ENCODE data around the gene NME7.
A peak's percentile ranks its signal among the peaks of the same experiment; 100 is the strongest.

The NME7 gene

GRCh38 chr1:169367686-169368405 is at the start of gene NME7, which contains the start of gene BLZF1 (continued):
- TF ChIP-seq ZNF677 (tag by site-specific recombination; IDR thresholded peaks at IDR 0.05) (no peak), ZNF202 (tag by site-specific recombination; IDR thresholded peaks at IDR 0.05; ENCODE audit: borderline replicate concordance) (no peak), HOXC10 (CRISPR knock-in tag; IDR thresholded peaks at IDR 0.05) (no peak), ZNF610 (tag by site-specific recombination; IDR thresholded peaks at IDR 0.05; ENCODE audit: borderline replicate concordance) (no peak), ZNF670 (tag by site-specific recombination; IDR thresholded peaks at IDR 0.05; ENCODE audit: low read depth) (no peak), ZIC2 (tag by site-specific recombination; IDR thresholded peaks at IDR 0.05) (no peak), ZNF449 (tag by site-specific recombination; IDR thresholded peaks at IDR 0.05) (peak; percentile 97), MZF1 (tag by site-specific recombination; IDR thresholded peaks at IDR 0.05; ENCODE audit: borderline replicate concordance) (no peak), ZNF768 (tag by site-specific recombination; IDR thresholded peaks at IDR 0.05) (no peak), ZNF221 (tag by site-specific recombination; IDR thresholded peaks at IDR 0.05; ENCODE audit: borderline replicate concordance) (no peak), ZNF16 (tag by site-specific recombination; IDR thresholded peaks at IDR 0.05; ENCODE audit: low read depth) (no peak), ZNF10 (tag by site-specific recombination; IDR thresholded peaks at IDR 0.05) (no peak), ZNF596 (tag by site-specific recombination; IDR thresholded peaks at IDR 0.05) (peak; percentile 34; the same call in 1 of the 2 replicates), KLF9 (tag by site-specific recombination; IDR thresholded peaks at IDR 0.05; ENCODE audit: low read depth) (peak; percentile 88), ZNF324 (tag by site-specific recombination; IDR thresholded peaks at IDR 0.05) (peak; percentile 31; the same call in 1 of the 2 replicates), TCF7L2 (IDR thresholded peaks at IDR 0.05; ENCODE audit: borderline replicate concordance, low read depth, low read length) (no peak), ZNF394 (tag by site-specific recombination; IDR thresholded peaks at IDR 0.05; ENCODE audit: borderline replicate concordance) (peak; percentile 63; the same call in 1 of the 2 replicates), ZBTB49 (tag by site-specific recombination; IDR thresholded peaks at IDR 0.05; ENCODE audit: low read depth) (no peak), ZNF335 (tag by site-specific recombination; conservative IDR thresholded peaks at IDR 0.05) (peak; percentile 73), SP3 (tag by site-specific recombination; IDR thresholded peaks at IDR 0.05) (peak; percentile 87), ZNF2 (tag by site-specific recombination; IDR thresholded peaks at IDR 0.05) (peak; percentile 73), ZNF521 (tag by site-specific recombination; IDR thresholded peaks at IDR 0.05) (no peak)
- TF ChIP-seq, protein P1, sequence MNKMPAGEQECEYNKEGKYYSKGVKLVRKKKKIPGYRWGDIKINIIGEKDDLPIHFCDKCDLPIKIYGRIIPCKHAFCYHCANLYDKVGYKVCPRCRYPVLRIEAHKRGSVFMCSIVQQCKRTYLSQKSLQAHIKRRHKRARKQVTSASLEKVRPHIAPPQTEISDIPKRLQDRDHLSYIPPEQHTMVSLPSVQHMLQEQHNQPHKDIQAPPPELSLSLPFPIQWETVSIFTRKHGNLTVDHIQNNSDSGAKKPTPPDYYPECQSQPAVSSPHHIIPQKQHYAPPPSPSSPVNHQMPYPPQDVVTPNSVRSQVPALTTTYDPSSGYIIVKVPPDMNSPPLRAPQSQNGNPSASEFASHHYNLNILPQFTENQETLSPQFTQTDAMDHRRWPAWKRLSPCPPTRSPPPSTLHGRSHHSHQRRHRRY (tag by site-specific recombination; IDR thresholded peaks at IDR 0.05): no peak
- TF ChIP-seq, protein P2, sequence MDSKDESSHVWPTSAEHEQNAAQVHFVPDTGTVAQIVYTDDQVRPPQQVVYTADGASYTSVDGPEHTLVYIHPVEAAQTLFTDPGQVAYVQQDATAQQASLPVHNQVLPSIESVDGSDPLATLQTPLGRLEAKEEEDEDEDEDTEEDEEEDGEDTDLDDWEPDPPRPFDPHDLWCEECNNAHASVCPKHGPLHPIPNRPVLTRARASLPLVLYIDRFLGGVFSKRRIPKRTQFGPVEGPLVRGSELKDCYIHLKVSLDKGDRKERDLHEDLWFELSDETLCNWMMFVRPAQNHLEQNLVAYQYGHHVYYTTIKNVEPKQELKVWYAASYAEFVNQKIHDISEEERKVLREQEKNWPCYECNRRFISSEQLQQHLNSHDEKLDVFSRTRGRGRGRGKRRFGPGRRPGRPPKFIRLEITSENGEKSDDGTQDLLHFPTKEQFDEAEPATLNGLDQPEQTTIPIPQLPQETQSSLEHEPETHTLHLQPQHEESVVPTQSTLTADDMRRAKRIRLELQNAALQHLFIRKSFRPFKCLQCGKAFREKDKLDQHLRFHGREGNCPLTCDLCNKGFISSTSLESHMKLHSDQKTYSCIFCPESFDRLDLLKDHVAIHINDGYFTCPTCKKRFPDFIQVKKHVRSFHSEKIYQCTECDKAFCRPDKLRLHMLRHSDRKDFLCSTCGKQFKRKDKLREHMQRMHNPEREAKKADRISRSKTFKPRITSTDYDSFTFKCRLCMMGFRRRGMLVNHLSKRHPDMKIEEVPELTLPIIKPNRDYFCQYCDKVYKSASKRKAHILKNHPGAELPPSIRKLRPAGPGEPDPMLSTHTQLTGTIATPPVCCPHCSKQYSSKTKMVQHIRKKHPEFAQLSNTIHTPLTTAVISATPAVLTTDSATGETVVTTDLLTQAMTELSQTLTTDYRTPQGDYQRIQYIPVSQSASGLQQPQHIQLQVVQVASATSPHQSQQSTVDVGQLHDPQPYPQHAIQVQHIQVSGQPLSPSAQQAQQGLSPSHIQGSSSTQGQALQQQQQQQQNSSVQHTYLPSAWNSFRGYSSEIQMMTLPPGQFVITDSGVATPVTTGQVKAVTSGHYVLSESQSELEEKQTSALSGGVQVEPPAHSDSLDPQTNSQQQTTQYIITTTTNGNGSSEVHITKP (tag by site-specific recombination; IDR thresholded peaks at IDR 0.05): no peak; the same call in 1 of the 2 replicates
- TF ChIP-seq, protein P3, sequence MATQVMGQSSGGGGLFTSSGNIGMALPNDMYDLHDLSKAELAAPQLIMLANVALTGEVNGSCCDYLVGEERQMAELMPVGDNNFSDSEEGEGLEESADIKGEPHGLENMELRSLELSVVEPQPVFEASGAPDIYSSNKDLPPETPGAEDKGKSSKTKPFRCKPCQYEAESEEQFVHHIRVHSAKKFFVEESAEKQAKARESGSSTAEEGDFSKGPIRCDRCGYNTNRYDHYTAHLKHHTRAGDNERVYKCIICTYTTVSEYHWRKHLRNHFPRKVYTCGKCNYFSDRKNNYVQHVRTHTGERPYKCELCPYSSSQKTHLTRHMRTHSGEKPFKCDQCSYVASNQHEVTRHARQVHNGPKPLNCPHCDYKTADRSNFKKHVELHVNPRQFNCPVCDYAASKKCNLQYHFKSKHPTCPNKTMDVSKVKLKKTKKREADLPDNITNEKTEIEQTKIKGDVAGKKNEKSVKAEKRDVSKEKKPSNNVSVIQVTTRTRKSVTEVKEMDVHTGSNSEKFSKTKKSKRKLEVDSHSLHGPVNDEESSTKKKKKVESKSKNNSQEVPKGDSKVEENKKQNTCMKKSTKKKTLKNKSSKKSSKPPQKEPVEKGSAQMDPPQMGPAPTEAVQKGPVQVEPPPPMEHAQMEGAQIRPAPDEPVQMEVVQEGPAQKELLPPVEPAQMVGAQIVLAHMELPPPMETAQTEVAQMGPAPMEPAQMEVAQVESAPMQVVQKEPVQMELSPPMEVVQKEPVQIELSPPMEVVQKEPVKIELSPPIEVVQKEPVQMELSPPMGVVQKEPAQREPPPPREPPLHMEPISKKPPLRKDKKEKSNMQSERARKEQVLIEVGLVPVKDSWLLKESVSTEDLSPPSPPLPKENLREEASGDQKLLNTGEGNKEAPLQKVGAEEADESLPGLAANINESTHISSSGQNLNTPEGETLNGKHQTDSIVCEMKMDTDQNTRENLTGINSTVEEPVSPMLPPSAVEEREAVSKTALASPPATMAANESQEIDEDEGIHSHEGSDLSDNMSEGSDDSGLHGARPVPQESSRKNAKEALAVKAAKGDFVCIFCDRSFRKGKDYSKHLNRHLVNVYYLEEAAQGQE (tag by site-specific recombination; IDR thresholded peaks at IDR 0.05): no peak

Measured in HEK293 (cell line).